DND-41 (cell line): ENCODE data around the gene LENG9.
"Not testable (repeated sequence)": the region's sequence is repeated elsewhere in the genome, so short reads cannot be mapped to it uniquely, and the experiment has no call there.

ENCODE experiments used
- CTCF ChIP-seq: IDR thresholded peaks from 2 replicates; pipeline ENCODE4 v1.5.1; 2012; ENCODE audit warnings: borderline replicate concordance, low read length, moderate library complexity, mild to moderate bottlenecking; ENCODE audit not compliant: poor library complexity, severe bottlenecking; ENCODE audit errors: extremely low read depth
- EZH2 ChIP-seq: IDR thresholded peaks from 3 replicates; pipeline ENCODE4 v1.6.1; 2012; ENCODE audit warnings: borderline replicate concordance, low read depth, mild to moderate bottlenecking, moderate library complexity, low read length, inconsistent platforms; ENCODE audit not compliant: severe bottlenecking

GRCh38 chr19:54507038-54507717 is 43.6 kb upstream of the LENG9 start:
- TF ChIP-seq CTCF, EZH2: not testable (repeated sequence)
